HEK293 (cell line): ENCODE results near the gene ESR1.

Experiments used
- CTCF ChIA-PET: fragments of 350-600 bp; formaldehyde crosslinking; extraction: SDS; loops from one replicate; lab custom pipeline; 2021; ENCODE audit warnings: antibody characterized with exemption; lab: Yijun Ruan, JAX
- POLR2A ChIA-PET: fragments of 300-600 bp; formaldehyde crosslinking; extraction: SDS; loops from one replicate; lab custom pipeline; 2020; ENCODE audit warnings: antibody characterized with exemption, inconsistent platforms; lab: Yijun Ruan, JAX
- H3K27ac ChIP-seq: fragments of 200-500 bp; sonication (Bioruptor generic); 2 replicates; pipeline ENCODE4 v1.5.1; 2014; ENCODE audit warnings: low read depth, low read length, control low read depth, inconsistent platforms; ENCODE audit errors: extremely low read depth
- H3K36me3 ChIP-seq, 2 experiments: fragments of 200-500 bp in 1 of 2; sonication (Bioruptor generic) in 1 of 2; 1 replicate in 1 of 2; 2 replicates in 1 of 2; pipeline ENCODE4 v1.5.1; 2014 to 2017; ENCODE audit warnings: inconsistent platforms in 2 of 2, low read length in 2 of 2; ENCODE audit not compliant: control insufficient read depth in 2 of 2, insufficient read depth in 1 of 2
- H3K4me1 ChIP-seq: fragments of 200-500 bp; sonication (Bioruptor generic); 2 replicates; pipeline ENCODE4 v1.5.1; 2014; ENCODE audit warnings: mild to moderate bottlenecking, low read length, inconsistent platforms; ENCODE audit not compliant: control insufficient read depth, insufficient read depth
- H3K4me3 ChIP-seq: 2 replicates; pipeline ENCODE4 v1.5.1; 2011; ENCODE audit warnings: low read depth, mild to moderate bottlenecking, control low read depth, low read length, moderate library complexity
- H3K9me3 ChIP-seq: fragments of 200-500 bp; sonication (Bioruptor generic); 2 replicates; pipeline ENCODE4 v1.5.1; 2014; ENCODE audit warnings: low read depth, low read length, inconsistent platforms; ENCODE audit not compliant: control insufficient read depth, insufficient read depth
- GLIS2 ChIP-seq: fragments of 450-650 bp; formaldehyde crosslinking; IDR thresholded peaks from 2 replicates; pipeline ENCODE4 v1.5.1; 2016; ENCODE audit warnings: missing biosample characterization, missing genetic modification characterization
- HOXC10 ChIP-seq: sonication (generic); formaldehyde crosslinking; IDR thresholded peaks from 2 replicates; pipeline ENCODE4 v1.8.1; 2023; ENCODE audit warnings: mild to moderate bottlenecking, missing genetic modification reagents
- WT1 ChIP-seq: fragments of 450-650 bp; formaldehyde crosslinking; IDR thresholded peaks from 2 replicates; pipeline ENCODE4 v1.5.1; 2016; ENCODE audit warnings: missing biosample characterization, missing genetic modification characterization
- ZBTB1 ChIP-seq: fragments of 450-650 bp; formaldehyde crosslinking; IDR thresholded peaks from 2 replicates; pipeline ENCODE4 v1.5.1; 2016; ENCODE audit warnings: missing biosample characterization, missing genetic modification characterization
- ZNF248 ChIP-seq: fragments of 450-650 bp; formaldehyde crosslinking; IDR thresholded peaks from 2 replicates; pipeline ENCODE4 v1.5.1; 2017; ENCODE audit warnings: missing biosample characterization, missing genetic modification characterization
- ZNF302 ChIP-seq: fragments of 450-650 bp; formaldehyde crosslinking; IDR thresholded peaks from 2 replicates; pipeline ENCODE4 v1.5.1; 2016; ENCODE audit warnings: missing biosample characterization, missing genetic modification characterization, low read depth
- ZNF423 ChIP-seq: fragments of 450-650 bp; formaldehyde crosslinking; IDR thresholded peaks from 2 replicates; pipeline ENCODE4 v1.5.1; 2016; ENCODE audit warnings: missing biosample characterization, missing genetic modification characterization
- ZNF571 ChIP-seq: fragments of 450-650 bp; formaldehyde crosslinking; IDR thresholded peaks from 2 replicates; pipeline ENCODE4 v1.5.0; 2017; ENCODE audit warnings: missing biosample characterization, missing genetic modification characterization
- ZNF600 ChIP-seq: fragments of 450-650 bp; formaldehyde crosslinking; IDR thresholded peaks from 2 replicates; pipeline ENCODE4 v1.5.1; 2016; ENCODE audit warnings: missing biosample characterization, missing genetic modification characterization
- TF ChIP-seq, protein P1 (sequence below): fragments of 450-650 bp; formaldehyde crosslinking; IDR thresholded peaks from 2 replicates; pipeline ENCODE4 v1.5.1; 2016; ENCODE audit warnings: missing biosample characterization, missing genetic modification characterization
- TF ChIP-seq, protein P2 (sequence below): fragments of 450-650 bp; IDR thresholded peaks from 2 replicates; pipeline ENCODE4 v1.5.1; 2018; ENCODE audit warnings: missing biosample characterization, missing genetic modification characterization
- TF ChIP-seq, protein P3 (sequence below): fragments of 450-650 bp; formaldehyde crosslinking; IDR thresholded peaks from 2 replicates; pipeline ENCODE4 v1.5.1; 2017; ENCODE audit warnings: missing biosample characterization, mild to moderate bottlenecking, missing genetic modification characterization, moderate library complexity
- TF ChIP-seq, protein P4 (sequence below): fragments of 450-650 bp; formaldehyde crosslinking; IDR thresholded peaks from 2 replicates; pipeline ENCODE4 v1.5.1; 2016; ENCODE audit warnings: missing biosample characterization, missing genetic modification characterization
- TF ChIP-seq, protein P5 (sequence below): IDR thresholded peaks from 2 replicates; pipeline ENCODE4 v1.6.1; 2011; ENCODE audit warnings: mild to moderate bottlenecking, low read depth, low read length, borderline replicate concordance
- TF ChIP-seq, protein P6 (sequence below): fragments of 450-650 bp; formaldehyde crosslinking; conservative IDR thresholded peaks from 2 replicates; pipeline ENCODE4 v1.5.1; 2016; ENCODE audit warnings: low read depth, missing biosample characterization, missing genetic modification characterization

The ESR1 gene

DNA sequence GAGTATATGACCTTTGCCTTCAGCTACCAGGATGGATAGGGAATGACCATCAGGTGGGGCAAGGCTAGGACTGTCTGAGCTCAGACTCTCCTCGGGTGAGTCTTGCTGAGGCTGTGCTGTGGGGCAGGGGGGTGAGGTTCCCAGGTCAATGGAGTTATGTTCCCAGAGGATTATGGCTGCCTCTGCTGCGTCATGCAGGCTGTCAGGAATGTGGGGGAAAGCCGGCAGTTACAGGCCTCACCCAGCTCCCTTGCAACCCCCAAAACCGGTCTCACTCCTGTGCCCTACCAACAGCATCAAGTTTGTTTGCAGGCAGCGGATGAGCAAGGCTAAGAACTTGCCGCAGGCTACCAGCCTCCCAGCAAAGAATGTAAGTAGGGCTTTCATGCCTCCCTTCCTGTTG is 93.5 kb downstream of the ESR1 start (continued):
- TF ChIP-seq, protein P1, sequence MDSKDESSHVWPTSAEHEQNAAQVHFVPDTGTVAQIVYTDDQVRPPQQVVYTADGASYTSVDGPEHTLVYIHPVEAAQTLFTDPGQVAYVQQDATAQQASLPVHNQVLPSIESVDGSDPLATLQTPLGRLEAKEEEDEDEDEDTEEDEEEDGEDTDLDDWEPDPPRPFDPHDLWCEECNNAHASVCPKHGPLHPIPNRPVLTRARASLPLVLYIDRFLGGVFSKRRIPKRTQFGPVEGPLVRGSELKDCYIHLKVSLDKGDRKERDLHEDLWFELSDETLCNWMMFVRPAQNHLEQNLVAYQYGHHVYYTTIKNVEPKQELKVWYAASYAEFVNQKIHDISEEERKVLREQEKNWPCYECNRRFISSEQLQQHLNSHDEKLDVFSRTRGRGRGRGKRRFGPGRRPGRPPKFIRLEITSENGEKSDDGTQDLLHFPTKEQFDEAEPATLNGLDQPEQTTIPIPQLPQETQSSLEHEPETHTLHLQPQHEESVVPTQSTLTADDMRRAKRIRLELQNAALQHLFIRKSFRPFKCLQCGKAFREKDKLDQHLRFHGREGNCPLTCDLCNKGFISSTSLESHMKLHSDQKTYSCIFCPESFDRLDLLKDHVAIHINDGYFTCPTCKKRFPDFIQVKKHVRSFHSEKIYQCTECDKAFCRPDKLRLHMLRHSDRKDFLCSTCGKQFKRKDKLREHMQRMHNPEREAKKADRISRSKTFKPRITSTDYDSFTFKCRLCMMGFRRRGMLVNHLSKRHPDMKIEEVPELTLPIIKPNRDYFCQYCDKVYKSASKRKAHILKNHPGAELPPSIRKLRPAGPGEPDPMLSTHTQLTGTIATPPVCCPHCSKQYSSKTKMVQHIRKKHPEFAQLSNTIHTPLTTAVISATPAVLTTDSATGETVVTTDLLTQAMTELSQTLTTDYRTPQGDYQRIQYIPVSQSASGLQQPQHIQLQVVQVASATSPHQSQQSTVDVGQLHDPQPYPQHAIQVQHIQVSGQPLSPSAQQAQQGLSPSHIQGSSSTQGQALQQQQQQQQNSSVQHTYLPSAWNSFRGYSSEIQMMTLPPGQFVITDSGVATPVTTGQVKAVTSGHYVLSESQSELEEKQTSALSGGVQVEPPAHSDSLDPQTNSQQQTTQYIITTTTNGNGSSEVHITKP, result no peak
- TF ChIP-seq WT1 (tag by site-specific recombination) (no peak), GLIS2 (no peak)

DNA sequence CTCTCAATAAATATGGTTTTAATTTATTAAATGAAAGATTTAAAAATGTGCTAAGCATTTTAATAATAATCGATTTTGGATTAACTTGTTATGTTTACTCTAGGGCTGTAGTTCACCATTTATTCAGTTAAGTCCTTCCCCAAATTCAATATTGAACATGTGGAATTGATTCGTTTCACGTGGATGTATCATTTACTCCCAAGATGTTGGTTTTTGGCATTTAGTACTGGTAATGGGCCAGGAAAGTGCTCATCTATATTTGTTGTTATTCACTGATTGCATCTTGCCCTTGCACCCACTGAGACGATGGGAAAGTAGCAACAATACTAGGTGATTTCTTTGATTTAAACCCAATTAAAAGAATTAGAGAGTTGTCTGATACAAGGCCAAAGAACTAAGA is 97.1 kb downstream of the ESR1 start:
- Histone ChIP-seq H3K9me3 (no peaks in the 10 kb centered on the region), H3K4me3 (no peak overlapping the region), H3K4me1 (peaks cover 5% of the 10 kb centered on the region; the same call in 1 of the 2 replicates)
- CTCF ChIA-PET, result no interaction called here
- TF ChIP-seq, protein P2, sequence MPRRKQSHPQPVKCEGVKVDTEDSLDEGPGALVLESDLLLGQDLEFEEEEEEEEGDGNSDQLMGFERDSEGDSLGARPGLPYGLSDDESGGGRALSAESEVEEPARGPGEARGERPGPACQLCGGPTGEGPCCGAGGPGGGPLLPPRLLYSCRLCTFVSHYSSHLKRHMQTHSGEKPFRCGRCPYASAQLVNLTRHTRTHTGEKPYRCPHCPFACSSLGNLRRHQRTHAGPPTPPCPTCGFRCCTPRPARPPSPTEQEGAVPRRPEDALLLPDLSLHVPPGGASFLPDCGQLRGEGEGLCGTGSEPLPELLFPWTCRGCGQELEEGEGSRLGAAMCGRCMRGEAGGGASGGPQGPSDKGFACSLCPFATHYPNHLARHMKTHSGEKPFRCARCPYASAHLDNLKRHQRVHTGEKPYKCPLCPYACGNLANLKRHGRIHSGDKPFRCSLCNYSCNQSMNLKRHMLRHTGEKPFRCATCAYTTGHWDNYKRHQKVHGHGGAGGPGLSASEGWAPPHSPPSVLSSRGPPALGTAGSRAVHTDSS (tag by site-specific recombination), result no peak
- TF ChIP-seq, protein P3, sequence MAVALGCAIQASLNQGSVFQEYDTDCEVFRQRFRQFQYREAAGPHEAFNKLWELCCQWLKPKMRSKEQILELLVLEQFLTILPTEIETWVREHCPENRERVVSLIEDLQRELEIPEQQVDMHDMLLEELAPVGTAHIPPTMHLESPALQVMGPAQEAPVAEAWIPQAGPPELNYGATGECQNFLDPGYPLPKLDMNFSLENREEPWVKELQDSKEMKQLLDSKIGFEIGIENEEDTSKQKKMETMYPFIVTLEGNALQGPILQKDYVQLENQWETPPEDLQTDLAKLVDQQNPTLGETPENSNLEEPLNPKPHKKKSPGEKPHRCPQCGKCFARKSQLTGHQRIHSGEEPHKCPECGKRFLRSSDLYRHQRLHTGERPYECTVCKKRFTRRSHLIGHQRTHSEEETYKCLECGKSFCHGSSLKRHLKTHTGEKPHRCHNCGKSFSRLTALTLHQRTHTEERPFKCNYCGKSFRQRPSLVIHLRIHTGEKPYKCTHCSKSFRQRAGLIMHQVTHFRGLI, result no peak
- TF ChIP-seq ZNF302, result no peak
- TF ChIP-seq ZNF248, result no peak
- no peak for TF ChIP-seq ZBTB1 (tag by site-specific recombination)
- TF ChIP-seq, protein P4, sequence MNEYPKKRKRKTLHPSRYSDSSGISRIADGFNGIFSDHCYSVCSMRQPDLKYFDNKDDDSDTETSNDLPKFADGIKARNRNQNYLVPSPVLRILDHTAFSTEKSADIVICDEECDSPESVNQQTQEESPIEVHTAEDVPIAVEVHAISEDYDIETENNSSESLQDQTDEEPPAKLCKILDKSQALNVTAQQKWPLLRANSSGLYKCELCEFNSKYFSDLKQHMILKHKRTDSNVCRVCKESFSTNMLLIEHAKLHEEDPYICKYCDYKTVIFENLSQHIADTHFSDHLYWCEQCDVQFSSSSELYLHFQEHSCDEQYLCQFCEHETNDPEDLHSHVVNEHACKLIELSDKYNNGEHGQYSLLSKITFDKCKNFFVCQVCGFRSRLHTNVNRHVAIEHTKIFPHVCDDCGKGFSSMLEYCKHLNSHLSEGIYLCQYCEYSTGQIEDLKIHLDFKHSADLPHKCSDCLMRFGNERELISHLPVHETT (tag by site-specific recombination), result no peak
- TF ChIP-seq, protein P5, sequence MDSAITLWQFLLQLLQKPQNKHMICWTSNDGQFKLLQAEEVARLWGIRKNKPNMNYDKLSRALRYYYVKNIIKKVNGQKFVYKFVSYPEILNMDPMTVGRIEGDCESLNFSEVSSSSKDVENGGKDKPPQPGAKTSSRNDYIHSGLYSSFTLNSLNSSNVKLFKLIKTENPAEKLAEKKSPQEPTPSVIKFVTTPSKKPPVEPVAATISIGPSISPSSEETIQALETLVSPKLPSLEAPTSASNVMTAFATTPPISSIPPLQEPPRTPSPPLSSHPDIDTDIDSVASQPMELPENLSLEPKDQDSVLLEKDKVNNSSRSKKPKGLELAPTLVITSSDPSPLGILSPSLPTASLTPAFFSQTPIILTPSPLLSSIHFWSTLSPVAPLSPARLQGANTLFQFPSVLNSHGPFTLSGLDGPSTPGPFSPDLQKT, result no peak
- no peak for TF ChIP-seq ZNF571
- TF ChIP-seq, all 188 proteins: peak for 0
- POLR2A ChIA-PET, result no interaction called here
- H3K36me3 ChIP-seq, result no peaks in the 10 kb centered on the region
- no peak overlapping the region for H3K27ac ChIP-seq

DNA sequence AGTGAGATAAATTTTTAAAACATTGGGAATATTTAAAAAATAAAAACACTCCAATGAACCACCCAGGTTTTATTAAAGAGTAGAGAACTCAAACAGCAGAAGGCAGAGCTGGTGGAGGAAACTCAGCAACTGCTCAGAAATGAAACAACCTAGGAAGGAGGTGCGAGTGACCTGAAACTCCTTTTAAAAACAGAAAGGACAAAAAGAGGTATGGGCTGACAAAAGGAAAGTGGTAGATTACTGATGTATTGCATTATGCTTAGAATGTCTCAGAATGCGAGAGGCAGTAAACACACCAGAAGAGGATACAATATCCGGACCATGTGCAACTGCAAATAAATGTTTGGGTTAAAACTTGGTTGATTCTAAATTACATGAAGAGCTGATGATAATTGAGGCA is 97.6 kb downstream of the ESR1 start:
- ChIA-PET POLR2A (no interaction called here), CTCF (interaction anchor here (0.6 kb wide), 1 partner anchor 139 kb away, joined by 3 read pairs; no protein-coding TSS in a partner anchor)
- H3K4me1 ChIP-seq, result peaks cover 5% of the 10 kb centered on the region; the same call in 1 of the 2 replicates

More for the DNA sequence above, 97.6 kb downstream of the ESR1 start:
- TF ChIP-seq, protein P1, result no peak
- TF ChIP-seq, protein P6, sequence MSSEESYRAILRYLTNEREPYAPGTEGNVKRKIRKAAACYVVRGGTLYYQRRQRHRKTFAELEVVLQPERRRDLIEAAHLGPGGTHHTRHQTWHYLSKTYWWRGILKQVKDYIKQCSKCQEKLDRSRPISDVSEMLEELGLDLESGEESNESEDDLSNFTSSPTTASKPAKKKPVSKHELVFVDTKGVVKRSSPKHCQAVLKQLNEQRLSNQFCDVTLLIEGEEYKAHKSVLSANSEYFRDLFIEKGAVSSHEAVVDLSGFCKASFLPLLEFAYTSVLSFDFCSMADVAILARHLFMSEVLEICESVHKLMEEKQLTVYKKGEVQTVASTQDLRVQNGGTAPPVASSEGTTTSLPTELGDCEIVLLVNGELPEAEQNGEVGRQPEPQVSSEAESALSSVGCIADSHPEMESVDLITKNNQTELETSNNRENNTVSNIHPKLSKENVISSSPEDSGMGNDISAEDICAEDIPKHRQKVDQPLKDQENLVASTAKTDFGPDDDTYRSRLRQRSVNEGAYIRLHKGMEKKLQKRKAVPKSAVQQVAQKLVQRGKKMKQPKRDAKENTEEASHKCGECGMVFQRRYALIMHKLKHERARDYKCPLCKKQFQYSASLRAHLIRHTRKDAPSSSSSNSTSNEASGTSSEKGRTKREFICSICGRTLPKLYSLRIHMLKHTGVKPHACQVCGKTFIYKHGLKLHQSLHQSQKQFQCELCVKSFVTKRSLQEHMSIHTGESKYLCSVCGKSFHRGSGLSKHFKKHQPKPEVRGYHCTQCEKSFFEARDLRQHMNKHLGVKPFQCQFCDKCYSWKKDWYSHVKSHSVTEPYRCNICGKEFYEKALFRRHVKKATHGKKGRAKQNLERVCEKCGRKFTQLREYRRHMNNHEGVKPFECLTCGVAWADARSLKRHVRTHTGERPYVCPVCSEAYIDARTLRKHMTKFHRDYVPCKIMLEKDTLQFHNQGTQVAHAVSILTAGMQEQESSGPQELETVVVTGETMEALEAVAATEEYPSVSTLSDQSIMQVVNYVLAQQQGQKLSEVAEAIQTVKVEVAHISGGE (tag by site-specific recombination), result no peak
- TF ChIP-seq ZNF423 (tag by site-specific recombination) (no peak), ZNF600 (tag by site-specific recombination) (no peak), HOXC10 (CRISPR knock-in tag) (no peak)
- Histone ChIP-seq H3K27ac (no peak overlapping the region), H3K9me3 (no peaks in the 10 kb centered on the region), H3K36me3 (no peaks in the 10 kb centered on the region), H3K4me3 (no peak overlapping the region)
